Measurements from ENCODE around the gene NFKBIL1. TPM values are rescaled to one million over a fixed set of nuclear protein-coding genes. Genes with fewer than 3 reads are reported as not detected.

NFKBIL1 gene
- total RNA-seq, 1 donor from 2014 or later = 33.2 TPM

GRCh38 chr6:31531771-31532643 lies 15.4 kb upstream of the NFKBIL1 start:
- Mint-ChIP-seq H3K36me3 (ENCODE audit: unreplicated experiment) (peaks cover 58% of the 10 kb centered on the region), H3K4me3 (ENCODE audit: unreplicated experiment) (no peak overlapping the region), H3K4me1 (ENCODE audit: unreplicated experiment) (no peaks in the 10 kb centered on the region), H3K27me3 (ENCODE audit: unreplicated experiment) (no peaks in the 10 kb centered on the region), H3K27ac (ENCODE audit: unreplicated experiment) (no peak overlapping the region), H3K9me3 (ENCODE audit: unreplicated experiment) (no peaks in the 10 kb centered on the region)
- DNase-seq (ENCODE audit: extremely low spot score, unreplicated experiment) = no peak
- no peak for TF ChIP-seq CTCF (IDR thresholded peaks at IDR 0.05)

- H3K9me3 Mint-ChIP-seq (ENCODE audit: unreplicated experiment) = no peaks in the 10 kb centered on the region
- no peak for DNase-seq (ENCODE audit: extremely low spot score, unreplicated experiment)
- peaks cover 62% of the 10 kb centered on the region for H3K36me3 Mint-ChIP-seq (ENCODE audit: unreplicated experiment)
- no peak overlapping the region for H3K4me3 Mint-ChIP-seq (ENCODE audit: unreplicated experiment)
- no peaks in the 10 kb centered on the region for H3K27me3 Mint-ChIP-seq (ENCODE audit: unreplicated experiment)
- peaks cover 3% of the 10 kb centered on the region for H3K4me1 Mint-ChIP-seq (ENCODE audit: unreplicated experiment)
- TF ChIP-seq CTCF (IDR thresholded peaks at IDR 0.05) = no peak
- H3K27ac Mint-ChIP-seq (ENCODE audit: unreplicated experiment) = no peak overlapping the region
Observed at GRCh38 chr6:31532644-31533454, 14.6 kb upstream of the NFKBIL1 start.

GRCh38 chr6:31533455-31533841 lies 14.0 kb upstream of the NFKBIL1 start:
- no peak for TF ChIP-seq CTCF (IDR thresholded peaks at IDR 0.05)
- Mint-ChIP-seq H3K4me3 (ENCODE audit: unreplicated experiment) (no peak overlapping the region), H3K4me1 (ENCODE audit: unreplicated experiment) (peaks cover 6% of the 10 kb centered on the region), H3K9me3 (ENCODE audit: unreplicated experiment) (no peaks in the 10 kb centered on the region), H3K27ac (ENCODE audit: unreplicated experiment) (no peak overlapping the region), H3K36me3 (ENCODE audit: unreplicated experiment) (peaks cover 65% of the 10 kb centered on the region), H3K27me3 (ENCODE audit: unreplicated experiment) (no peaks in the 10 kb centered on the region)
- DNase-seq (ENCODE audit: extremely low spot score, unreplicated experiment) = no peak

GRCh38 chr6:31534011-31534410 lies 13.4 kb upstream of the NFKBIL1 start:
- Mint-ChIP-seq H3K4me3 (ENCODE audit: unreplicated experiment) (no peak overlapping the region), H3K4me1 (ENCODE audit: unreplicated experiment) (peaks cover 12% of the 10 kb centered on the region), H3K27me3 (ENCODE audit: unreplicated experiment) (no peaks in the 10 kb centered on the region), H3K36me3 (ENCODE audit: unreplicated experiment) (peaks cover 70% of the 10 kb centered on the region), H3K9me3 (ENCODE audit: unreplicated experiment) (no peaks in the 10 kb centered on the region), H3K27ac (ENCODE audit: unreplicated experiment) (no peak overlapping the region)
- DNase-seq (ENCODE audit: extremely low spot score, unreplicated experiment) = no peak
- TF ChIP-seq CTCF (IDR thresholded peaks at IDR 0.05) = no peak

- Mint-ChIP-seq H3K4me1 (ENCODE audit: unreplicated experiment) (peaks cover 17% of the 10 kb centered on the region), H3K27me3 (ENCODE audit: unreplicated experiment) (no peaks in the 10 kb centered on the region), H3K9me3 (ENCODE audit: unreplicated experiment) (no peaks in the 10 kb centered on the region), H3K4me3 (ENCODE audit: unreplicated experiment) (no peak overlapping the region), H3K27ac (ENCODE audit: unreplicated experiment) (no peak overlapping the region), H3K36me3 (ENCODE audit: unreplicated experiment) (peaks cover 76% of the 10 kb centered on the region)
- TF ChIP-seq CTCF (IDR thresholded peaks at IDR 0.05) = no peak
- DNase-seq (ENCODE audit: extremely low spot score, unreplicated experiment) = no peak
Observed at GRCh38 chr6:31534521-31535040, 12.8 kb upstream of the NFKBIL1 start.
